Gastroesophageal sphincter (tissue), 4 donors: ENCODE results near the gene KLF13. TPM values are rescaled to one million over a fixed set of nuclear protein-coding genes. Genes with fewer than 3 reads are reported as not detected.

Experiments
- ATAC-seq: fragments of 150-250 bp; one replicate; pipeline ENCODE4 v1.9.1; 2016; ENCODE audit warnings: mild to moderate bottlenecking, moderate library complexity
- H3K27ac ChIP-seq, 4 donors: fragments of 200-600 bp; sonication (generic) in 3 of 4; 1 replicate in 3 of 4; 2 replicates in 1 of 4; pipeline ENCODE4 v1.5.1; 2016 to 2019
- H3K27me3 ChIP-seq: fragments of 200-600 bp; sonication (generic); one replicate; pipeline ENCODE4 v1.5.1; 2019
- H3K36me3 ChIP-seq, 2 donors: fragments of 200-600 bp; sonication (generic); one replicate each; pipeline ENCODE4 v1.5.1; 2019; ENCODE audit warnings: control low read depth in 1 of 2
- H3K4me1 ChIP-seq, 3 donors: fragments of 200-600 bp; sonication (generic); 1 replicate in 2 of 3; 2 replicates in 1 of 3; pipeline ENCODE4 v1.5.1; 2016 to 2019; ENCODE audit warnings: control low read depth in 2 of 3
- H3K4me3 ChIP-seq, 2 donors: fragments of 200-600 bp; sonication (generic); one replicate each; pipeline ENCODE4 v1.5.1; 2019; ENCODE audit warnings: mild to moderate bottlenecking in 1 of 2, moderate library complexity in 1 of 2
- H3K9me3 ChIP-seq, 3 donors: fragments of 200-600 bp; sonication (generic); one replicate each; pipeline ENCODE4 v1.5.1; 2017 to 2019; ENCODE audit warnings: control low read depth in 2 of 3
- CTCF ChIP-seq, 4 experiments: fragments of 200-600 bp in 2 of 4; fragments of 450-650 bp in 2 of 4; sonication (generic) in 1 of 4; IDR thresholded peaks; one replicate each; pipeline ENCODE4 v1.5.1; 2017 to 2019; ENCODE audit warnings: antibody characterized with exemption in 4 of 4, mild to moderate bottlenecking in 2 of 4, moderate library complexity in 2 of 4
- EP300 ChIP-seq: sonication (generic); formaldehyde crosslinking; IDR thresholded peaks from one replicate; pipeline ENCODE4 v1.6.1; 2017; ENCODE audit warnings: antibody characterized with exemption, mild to moderate bottlenecking
- POLR2A ChIP-seq, 2 donors: fragments of 450-650 bp; IDR thresholded peaks; one replicate each; pipeline ENCODE4 v1.6.1; 2017; ENCODE audit warnings: antibody characterized with exemption in 2 of 2, mild to moderate bottlenecking in 2 of 2, moderate library complexity in 1 of 2
- POLR2AphosphoS5 ChIP-seq: sonication (generic); formaldehyde crosslinking; IDR thresholded peaks from one replicate; pipeline ENCODE4 v1.6.1; 2017; ENCODE audit warnings: antibody characterized with exemption
- WGBS, 2 donors: methylation state at CpG; one replicate each; pipeline ENCODE4 v1.1.5; 2018; ENCODE audit warnings: low coverage in 1 of 2; 5-methylcytosine and 5-hydroxymethylcytosine counted together
- total RNA-seq, 4 donors: library from RNA; depleted of rRNA; stranded (reverse); fragments of >200 nt; gene quantifications; one replicate each; pipeline ENCODE4 v1.1.0, GENCODE V29; 2016

Gene KLF13
- total RNA-seq, 4 donors from 2014 or later, result 49.7 to 106 (median 76.1) TPM

GRCh38 chr15:31402003-31402402 lies 75.4 kb downstream of the KLF13 start:
- Histone ChIP-seq H3K36me3 (no peaks in the 10 kb centered on the region), H3K9me3 (no peaks in the 10 kb centered on the region), H3K4me1 (peaks cover 0 to 21% (median 15%) of the 10 kb centered on the region in 3 donors), H3K27ac (peak overlapping the region in 2 of 4 donors; percentile 27 to 42), H3K4me3 (no peak overlapping the region), H3K27me3 (no peaks in the 10 kb centered on the region)
- ATAC-seq, result no peak
- no peak for TF ChIP-seq EP300
- no peak for TF ChIP-seq CTCF (IDR thresholded peaks at IDR 0.05)
- TF ChIP-seq POLR2AphosphoS5, result no peak
- no peak for TF ChIP-seq POLR2A (IDR thresholded peaks at IDR 0.05)
- 80 to 94% methylated on average over 1 to 2 of the region's 8 CpGs for WGBS, 2 donors

- Histone ChIP-seq H3K27ac (peak overlapping the region in 3 of 4 donors; percentile 27 to 42 (median 31)), H3K9me3 (no peaks in the 10 kb centered on the region), H3K4me1 (peaks cover 0 to 15% (median 9%) of the 10 kb centered on the region in 3 donors), H3K27me3 (no peaks in the 10 kb centered on the region), H3K4me3 (no peak overlapping the region), H3K36me3 (no peaks in the 10 kb centered on the region)
- no peak for TF ChIP-seq EP300
- no peak for TF ChIP-seq POLR2A (IDR thresholded peaks at IDR 0.05)
- no peak for TF ChIP-seq POLR2AphosphoS5
- TF ChIP-seq CTCF (IDR thresholded peaks at IDR 0.05), result no peak
- peak; percentile 52 for ATAC-seq
- WGBS, 2 donors, result 58 to 69% methylated on average over 4 to 5 of the region's 13 CpGs
Observed at GRCh38 chr15:31402511-31403056, 75.9 kb downstream of the KLF13 start.

GRCh38 chr15:31403096-31403495 lies 76.5 kb downstream of the KLF13 start:
- H3K9me3 ChIP-seq, result peaks cover 0 to under 1% (median 0%) of the 10 kb centered on the region in 3 donors
- H3K27me3 ChIP-seq, result no peaks in the 10 kb centered on the region
- H3K36me3 ChIP-seq, result no peaks in the 10 kb centered on the region
- no peak for ATAC-seq
- peaks cover 0 to 10% (median 4%) of the 10 kb centered on the region in 3 donors for H3K4me1 ChIP-seq
- peak overlapping the region in 1 of 4 donors; percentile 31 for H3K27ac ChIP-seq
- H3K4me3 ChIP-seq, result no peak overlapping the region
- WGBS, 2 donors, result 86 to 100% methylated on average over 4 to 5 of the region's 6 CpGs
- TF ChIP-seq EP300 (no peak), CTCF (IDR thresholded peaks at IDR 0.05) (no peak), POLR2A (IDR thresholded peaks at IDR 0.05) (no peak), POLR2AphosphoS5 (no peak)

- no peak for ATAC-seq
- Histone ChIP-seq H3K36me3 (no peaks in the 10 kb centered on the region), H3K9me3 (peaks cover 0 to 5% (median 0%) of the 10 kb centered on the region in 3 donors), H3K27ac (no peak overlapping the region), H3K4me3 (no peak overlapping the region), H3K27me3 (no peaks in the 10 kb centered on the region), H3K4me1 (peaks cover 0 to 5% (median 0%) of the 10 kb centered on the region in 3 donors)
- WGBS, 2 donors, result 83 to 100% methylated on average over 1 of the region's 5 CpGs
- no peak for TF ChIP-seq POLR2A (IDR thresholded peaks at IDR 0.05)
- TF ChIP-seq EP300, result no peak
- no peak for TF ChIP-seq POLR2AphosphoS5
Observed at GRCh38 chr15:31403606-31404005, 77.0 kb downstream of the KLF13 start.

- no peaks in the 10 kb centered on the region for H3K36me3 ChIP-seq
- WGBS, 2 donors, result 83 to 86% methylated on average over 2 to 3 of the region's 3 CpGs
Observed at GRCh38 chr15:31404345-31404744, 77.7 kb downstream of the KLF13 start.

More at GRCh38 chr15:31404345-31404744, 77.7 kb downstream of the KLF13 start:
- no peak for TF ChIP-seq POLR2AphosphoS5
- no peak for TF ChIP-seq POLR2A (IDR thresholded peaks at IDR 0.05)
- TF ChIP-seq EP300, result no peak
- no peak for ATAC-seq
- Histone ChIP-seq H3K27ac (no peak overlapping the region), H3K9me3 (peaks cover 0 to 13% (median 0%) of the 10 kb centered on the region in 3 donors), H3K27me3 (no peaks in the 10 kb centered on the region), H3K4me1 (no peaks in the 10 kb centered on the region), H3K4me3 (no peak overlapping the region)
